ENCODE results near the gene AGPS. TPM values are rescaled to one million over a fixed set of nuclear protein-coding genes. Genes with fewer than 3 reads are reported as not detected.

The AGPS gene
- total and polyA plus RNA-seq, 10 of the 15 experiments (the other 5 are each of a cell fraction or from before 2014, with no cell fraction given), result 7.9 to 54.2 (median 38.7) TPM

GRCh38 chr2:177343773-177344172, 48.8 kb upstream of the AGPS start:
- SMC1A ChIA-PET (ENCODE audit: uncharacterized antibody, unreplicated experiment), result interaction anchor here (1.0 to 1.6 kb wide), 2 partner anchors 8 to 10 kb away, joined by 3 to 5 read pairs; no protein-coding TSS in a partner anchor
- no peak overlapping the region for H3K4me3 ChIP-seq
- RAD21 ChIA-PET (ENCODE audit: unreplicated experiment), result no interaction called here
- WGBS (ENCODE audit: insufficient coverage, insufficient replicate concordance, low lambda C conversion rate, missing lambda C conversion rate), result 69% methylated on average over 8 of the region's 8 CpGs
- H3K27me3 ChIP-seq (replicated peaks in 1 of 2; ENCODE audit: control insufficient read depth in 2 of 2, insufficient read depth in 2 of 2, low read length in 1 of 2), result no peaks in the 10 kb centered on the region
- no peaks in the 10 kb centered on the region for H3K9me3 ChIP-seq (replicated peaks; ENCODE audit: control insufficient read depth, insufficient read depth, low read length)
- peaks cover 7% of the 10 kb centered on the region for H3K4me1 ChIP-seq (ENCODE audit: control insufficient read depth, insufficient read depth, low read length)
- H3K36me3 ChIP-seq (ENCODE audit: control insufficient read depth in 2 of 2, insufficient read depth in 2 of 2, low read length in 1 of 2), result no peaks in the 10 kb centered on the region
- FAIRE-seq (no peak), DNase-seq (ENCODE audit: low read depth, low spot score) (no peak), ATAC-seq (no peak)
- no peak overlapping the region for H2AFZ ChIP-seq (ENCODE audit: control insufficient read depth, low read depth, low read length)
- intact Hi-C loops (cut with micrococcal nuclease; ENCODE audit: unreplicated experiment) (no loop called here), in situ Hi-C loops (cut with MboI) (loop anchor here (25.0 kb wide), 1 partner anchor 1206 kb away; the partner anchor contains the start of gene HOXD8)
- H3K9ac ChIP-seq (ENCODE audit: control insufficient read depth, insufficient read depth, low read length), result no peak overlapping the region
- no TSS peak for BruUV-seq (replicated peaks)
- CTCF ChIA-PET, result interaction anchor here (0.7 to 6.5 kb wide), 5 partner anchors 8 to 381 kb away, joined by 3 to 34 read pairs (median 3); no protein-coding TSS in a partner anchor
- no peaks in the 10 kb centered on the region for H4K20me1 ChIP-seq (ENCODE audit: control insufficient read depth, insufficient read depth)
- H3K4me2 ChIP-seq (ENCODE audit: control insufficient read depth, insufficient read depth), result no peak overlapping the region
- no peaks in the 10 kb centered on the region for H3K79me2 ChIP-seq (ENCODE audit: control insufficient read depth, insufficient read depth, low read length)
- TF ChIP-seq WRNIP1 (IDR thresholded peaks at IDR 0.05; ENCODE audit: borderline replicate concordance, low read depth, low read length) (no peak), CREB1 (IDR thresholded peaks at IDR 0.05; ENCODE audit: low read depth) (no peak), ZBTB11 (CRISPR knock-in tag; IDR thresholded peaks at IDR 0.05) (no peak), CHD4 (IDR thresholded peaks at IDR 0.05) (no peak), MYB (IDR thresholded peaks at IDR 0.05; ENCODE audit: borderline replicate concordance, low read depth, low read length) (no peak), NR2C2 (IDR thresholded peaks at IDR 0.05; ENCODE audit: borderline replicate concordance, control insufficient read depth, insufficient read length, low read depth) (no peak)
- no peak overlapping the region for H3K27ac ChIP-seq (ENCODE audit: control insufficient read depth, insufficient read depth)
- POLR2A ChIA-PET, result no interaction called here
